Measurements from ENCODE around the gene NSUN5.
A peak's percentile ranks its signal among the peaks of the same experiment; 100 is the strongest.
"Not testable (repeated sequence)": the region's sequence is repeated elsewhere in the genome, so short reads cannot be mapped to it uniquely, and the experiment has no call there.

NSUN5 gene

GRCh38 chr7:73318656-73319204 lies 10.1 kb upstream of the NSUN5 start:
- H3K9me3 ChIP-seq (ENCODE audit: severe bottlenecking); DNase-seq; H3K36me3 ChIP-seq; H3K4me3 ChIP-seq (ENCODE audit: low read depth, low read length); H3K27ac ChIP-seq; H3K27me3 ChIP-seq (ENCODE audit: insufficient read depth, low read depth, severe bottlenecking): not testable (repeated sequence)
- 0 out of 2 replicates have a peak, but pooled peaks have one; percentile 2 for TF ChIP-seq CTCF (IDR thresholded peaks at IDR 0.05; ENCODE audit: low read depth, low read length)

- DNase-seq, result no peak
- no peak overlapping the region for H3K4me3 ChIP-seq (ENCODE audit: low read depth, low read length)
- no peak overlapping the region for H3K27ac ChIP-seq
- no peaks in the 10 kb centered on the region for H3K27me3 ChIP-seq (ENCODE audit: insufficient read depth, low read depth, severe bottlenecking)
- H3K36me3 ChIP-seq, result no peaks in the 10 kb centered on the region
- H3K9me3 ChIP-seq (ENCODE audit: severe bottlenecking), result no peaks in the 10 kb centered on the region
- no peak for TF ChIP-seq CTCF (IDR thresholded peaks at IDR 0.05; ENCODE audit: low read depth, low read length)
These were observed 7.9 kb upstream of the NSUN5 start for GRCh38 chr7:73316521-73316920.

GRCh38 chr7:73314271-73314670 lies 5.6 kb upstream of the NSUN5 start:
- TF ChIP-seq CTCF (IDR thresholded peaks at IDR 0.05; ENCODE audit: low read depth, low read length), result no peak
- Histone ChIP-seq H3K27ac (no peak overlapping the region), H3K36me3 (no peaks in the 10 kb centered on the region), H3K27me3 (ENCODE audit: insufficient read depth, low read depth, severe bottlenecking) (no peaks in the 10 kb centered on the region), H3K9me3 (ENCODE audit: severe bottlenecking) (no peaks in the 10 kb centered on the region), H3K4me3 (ENCODE audit: low read depth, low read length) (no peak overlapping the region)
- no peak for DNase-seq

- Histone ChIP-seq H3K27ac (no peak overlapping the region), H3K36me3 (no peaks in the 10 kb centered on the region), H3K27me3 (ENCODE audit: insufficient read depth, low read depth, severe bottlenecking) (no peaks in the 10 kb centered on the region), H3K4me3 (ENCODE audit: low read depth, low read length) (no peak overlapping the region), H3K9me3 (ENCODE audit: severe bottlenecking) (no peaks in the 10 kb centered on the region)
- TF ChIP-seq CTCF (IDR thresholded peaks at IDR 0.05; ENCODE audit: low read depth, low read length), result no peak
- DNase-seq, result no peak
These were observed 4.9 kb upstream of the NSUN5 start for GRCh38 chr7:73313521-73313906.

- Histone ChIP-seq H3K27ac (no peak overlapping the region), H3K9me3 (ENCODE audit: severe bottlenecking) (no peaks in the 10 kb centered on the region), H3K27me3 (ENCODE audit: insufficient read depth, low read depth, severe bottlenecking) (no peaks in the 10 kb centered on the region), H3K4me3 (ENCODE audit: low read depth, low read length) (no peak overlapping the region), H3K36me3 (no peaks in the 10 kb centered on the region)
- TF ChIP-seq CTCF (IDR thresholded peaks at IDR 0.05; ENCODE audit: low read depth, low read length), result no peak
- no peak for DNase-seq
These were observed 4.3 kb upstream of the NSUN5 start for GRCh38 chr7:73312831-73313520.

- H3K27me3 ChIP-seq (ENCODE audit: insufficient read depth, low read depth, severe bottlenecking); H3K27ac ChIP-seq; H3K9me3 ChIP-seq (ENCODE audit: severe bottlenecking); DNase-seq; H3K4me3 ChIP-seq (ENCODE audit: low read depth, low read length); H3K36me3 ChIP-seq: not testable (repeated sequence)
These were observed 2.8 kb upstream of the NSUN5 start for GRCh38 chr7:73311421-73311820.

Measured in WERI-Rb-1 (cell line).